Esophagus squamous epithelium (tissue), 5 donors: ENCODE data around the gene STAT6. TPM values are rescaled to one million over a fixed set of nuclear protein-coding genes. Genes with fewer than 3 reads are reported as not detected.

Experiments used
- DNase-seq: peaks from one replicate; lab custom pipeline; 2025; lab: John Stamatoyannopoulos, UW
- H3K27ac ChIP-seq, 4 donors: fragments of 200-600 bp; sonication (generic); one replicate each; pipeline ENCODE4 v1.5.1; 2016 to 2019; ENCODE audit warnings: mild to moderate bottlenecking in 1 of 4
- H3K27me3 ChIP-seq, 4 donors: fragments of 200-600 bp; sonication (generic); 1 replicate in 3 of 4; 2 replicates in 1 of 4; pipeline versions ENCODE4 v1.5.1 to v1.6.0; 2017 to 2021; ENCODE audit warnings: antibody characterized with exemption in 1 of 4
- H3K36me3 ChIP-seq, 3 donors: fragments of 200-600 bp; sonication (generic); one replicate each; pipeline ENCODE4 v1.5.1; 2016 to 2019
- H3K4me1 ChIP-seq, 3 donors: fragments of 200-600 bp; sonication (generic); one replicate each; pipeline ENCODE4 v1.5.1; 2017 to 2019
- H3K4me3 ChIP-seq, 4 donors: fragments of 200-600 bp; sonication (generic); 1 replicate in 3 of 4; 2 replicates in 1 of 4; pipeline ENCODE4 v1.5.1; 2016 to 2019; ENCODE audit warnings: mild to moderate bottlenecking in 2 of 4, moderate library complexity in 1 of 4
- H3K9me3 ChIP-seq, 3 donors: fragments of 200-600 bp; sonication (generic); one replicate each; pipeline ENCODE4 v1.5.1; 2016 to 2019
- POLR2A ChIP-seq, 4 donors: fragments of 450-650 bp; IDR thresholded peaks; one replicate each; pipeline ENCODE4 v1.6.1; 2017; ENCODE audit warnings: antibody characterized with exemption in 4 of 4, mild to moderate bottlenecking in 4 of 4, moderate library complexity in 3 of 4
- WGBS, 2 donors: methylation state at CpG; one replicate each; pipeline ENCODE4 v1.1.5; 2018; 5-methylcytosine and 5-hydroxymethylcytosine counted together
- intact Hi-C: fragments of 100-400 bp; cut with DNase I; formaldehyde crosslinking; loops from one replicate; pipeline ENCODE4 v1.15.0; 2022
- total RNA-seq, 4 donors: library from RNA; depleted of rRNA; stranded (reverse); fragments of >200 nt; gene quantifications; one replicate each; pipeline ENCODE4 v1.1.0, GENCODE V29; 2016
- TF ChIP-seq, protein P1 (sequence below), 6 experiments: fragments of 450-650 bp in 4 of 6; fragments of 200-600 bp in 2 of 6; sonication (generic) in 2 of 6; IDR thresholded peaks; one replicate each; pipeline ENCODE4 v1.5.1; 2016 to 2019; ENCODE audit warnings: antibody characterized with exemption in 6 of 6, mild to moderate bottlenecking in 4 of 6, moderate library complexity in 4 of 6
- donor health status: DM: yes; HTN: yes; CAD: no.

Gene STAT6
- total RNA-seq, 4 donors from 2014 or later = 72.7 to 138 (median 102) TPM

DNA sequence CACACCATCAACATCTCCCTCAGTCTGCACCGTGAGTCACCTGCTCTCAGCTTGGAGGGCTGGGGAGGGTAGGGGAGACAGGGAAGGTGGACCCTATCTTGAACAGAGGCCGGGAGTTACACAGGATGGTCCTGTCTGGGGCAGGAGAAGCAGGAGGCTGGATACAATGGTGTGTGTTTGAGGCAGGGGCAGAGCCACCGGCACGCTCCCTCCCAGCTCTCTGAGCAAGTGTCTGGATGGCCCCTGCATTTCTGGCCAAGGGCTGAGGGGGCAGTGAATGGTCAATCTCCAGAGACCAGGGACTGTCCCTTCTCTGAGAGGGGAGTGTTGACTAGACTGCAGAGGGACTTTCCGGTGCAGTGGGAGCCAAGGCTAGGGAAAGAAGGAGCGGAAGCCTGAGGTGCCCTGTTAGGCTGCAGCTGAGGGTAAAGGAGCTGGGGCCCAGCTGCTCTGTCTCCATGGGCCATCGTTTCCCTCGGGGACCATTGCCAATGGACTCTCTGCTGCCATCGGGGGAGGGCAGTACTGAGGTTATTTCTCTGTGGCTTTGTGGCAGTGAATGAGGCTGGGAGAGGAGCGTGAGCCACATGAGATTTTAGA, 34.4 kb upstream of the STAT6 start:
- peaks cover 13 to 73% (median 39%) of the 10 kb centered on the region in 3 donors for H3K4me1 ChIP-seq
- H3K27me3 ChIP-seq = no peaks in the 10 kb centered on the region

DNA sequence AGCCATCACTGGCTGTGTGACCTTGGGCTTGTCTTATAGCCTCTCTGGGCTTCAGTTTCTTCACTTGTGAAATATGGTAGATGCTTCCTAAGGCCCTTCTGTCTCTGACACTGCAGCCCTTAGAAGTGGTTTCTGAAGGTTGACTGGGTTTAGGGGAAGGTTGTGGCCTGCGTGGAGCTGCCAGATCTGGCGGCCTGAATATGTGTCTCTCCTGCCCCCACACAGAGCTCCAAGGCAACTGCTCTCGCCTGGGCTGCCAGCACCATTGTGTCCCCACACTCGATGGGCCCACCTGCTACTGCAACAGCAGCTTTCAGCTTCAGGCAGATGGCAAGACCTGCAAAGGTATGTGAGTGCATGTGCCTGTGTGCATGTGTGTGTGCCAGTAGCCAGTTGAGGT, 32.3 kb upstream of the STAT6 start:
- peaks cover 25 to 100% (median 43%) of the 10 kb centered on the region in 3 donors for H3K36me3 ChIP-seq
- H3K9me3 ChIP-seq = no peaks in the 10 kb centered on the region
- peak overlapping the region in 2 of 4 donors; percentile 38 to 51 for H3K27ac ChIP-seq
- no peak overlapping the region for H3K4me3 ChIP-seq
- H3K4me1 ChIP-seq = peaks cover 3 to 62% (median 23%) of the 10 kb centered on the region in 3 donors
- no peak for DNase-seq
- 95% methylated on average over 3 of the region's 4 CpGs; no CpG with 5 or more reads in 1 of the 2 donors for WGBS, 2 donors
- intact Hi-C loops = no loop called here
- H3K27me3 ChIP-seq = no peaks in the 10 kb centered on the region
- TF ChIP-seq, protein P1, sequence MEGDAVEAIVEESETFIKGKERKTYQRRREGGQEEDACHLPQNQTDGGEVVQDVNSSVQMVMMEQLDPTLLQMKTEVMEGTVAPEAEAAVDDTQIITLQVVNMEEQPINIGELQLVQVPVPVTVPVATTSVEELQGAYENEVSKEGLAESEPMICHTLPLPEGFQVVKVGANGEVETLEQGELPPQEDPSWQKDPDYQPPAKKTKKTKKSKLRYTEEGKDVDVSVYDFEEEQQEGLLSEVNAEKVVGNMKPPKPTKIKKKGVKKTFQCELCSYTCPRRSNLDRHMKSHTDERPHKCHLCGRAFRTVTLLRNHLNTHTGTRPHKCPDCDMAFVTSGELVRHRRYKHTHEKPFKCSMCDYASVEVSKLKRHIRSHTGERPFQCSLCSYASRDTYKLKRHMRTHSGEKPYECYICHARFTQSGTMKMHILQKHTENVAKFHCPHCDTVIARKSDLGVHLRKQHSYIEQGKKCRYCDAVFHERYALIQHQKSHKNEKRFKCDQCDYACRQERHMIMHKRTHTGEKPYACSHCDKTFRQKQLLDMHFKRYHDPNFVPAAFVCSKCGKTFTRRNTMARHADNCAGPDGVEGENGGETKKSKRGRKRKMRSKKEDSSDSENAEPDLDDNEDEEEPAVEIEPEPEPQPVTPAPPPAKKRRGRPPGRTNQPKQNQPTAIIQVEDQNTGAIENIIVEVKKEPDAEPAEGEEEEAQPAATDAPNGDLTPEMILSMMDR (IDR thresholded peaks at IDR 0.05) = no peak
- no peak for TF ChIP-seq POLR2A (IDR thresholded peaks at IDR 0.05)

More for the DNA sequence above, 34.4 kb upstream of the STAT6 start:
- H3K27ac ChIP-seq = peak overlapping the region in 3 of 4 donors; percentile 11 to 87 (median 67)
- H3K9me3 ChIP-seq = no peaks in the 10 kb centered on the region
- intact Hi-C loops = no loop called here
- DNase-seq = no peak
- whole genome bisulfite sequencing, 2 donors = 69 to 74% methylated on average over 6 to 8 of the region's 10 CpGs
- no peak overlapping the region for H3K4me3 ChIP-seq
- peaks cover 25 to 99% (median 40%) of the 10 kb centered on the region in 3 donors for H3K36me3 ChIP-seq
- TF ChIP-seq POLR2A (IDR thresholded peaks at IDR 0.05) = no peak
- TF ChIP-seq, protein P1 (IDR thresholded peaks at IDR 0.05) = no peak

DNA sequence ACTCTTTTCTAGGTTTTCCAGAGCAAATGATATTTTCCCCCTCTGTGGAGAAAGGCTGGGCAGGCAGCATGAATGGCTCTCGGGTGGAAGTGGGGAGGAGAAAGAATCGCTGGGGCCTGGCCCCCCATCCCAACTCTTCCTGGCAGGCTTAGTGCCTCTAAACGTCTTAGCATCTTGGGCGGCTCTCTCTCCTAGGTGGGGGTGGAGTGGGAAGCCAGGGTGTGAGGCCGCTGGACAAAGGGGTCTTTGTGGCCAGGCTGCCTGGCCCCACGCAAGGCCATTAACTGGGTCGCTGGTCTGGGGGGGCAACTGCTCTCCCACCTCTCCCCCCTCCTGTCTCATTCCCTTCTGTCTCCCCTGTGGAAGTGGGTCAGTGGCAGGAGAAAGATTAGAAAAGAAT, 31.6 kb upstream of the STAT6 start:
- Histone ChIP-seq H3K4me1 (peaks cover 0 to 62% (median 20%) of the 10 kb centered on the region in 3 donors), H3K4me3 (no peak overlapping the region), H3K36me3 (peaks cover 25 to 100% (median 43%) of the 10 kb centered on the region in 3 donors), H3K27ac (peak overlapping the region in 3 of 4 donors; percentile 38 to 51 (median 45)), H3K27me3 (no peaks in the 10 kb centered on the region), H3K9me3 (no peaks in the 10 kb centered on the region)
- TF ChIP-seq, protein P1 (IDR thresholded peaks at IDR 0.05) = no peak
- TF ChIP-seq POLR2A (IDR thresholded peaks at IDR 0.05) = no peak
- intact Hi-C loops = no loop called here
- WGBS, 2 donors = 65 to 81% methylated on average over 6 to 7 of the region's 7 CpGs
- no peak for DNase-seq

DNA sequence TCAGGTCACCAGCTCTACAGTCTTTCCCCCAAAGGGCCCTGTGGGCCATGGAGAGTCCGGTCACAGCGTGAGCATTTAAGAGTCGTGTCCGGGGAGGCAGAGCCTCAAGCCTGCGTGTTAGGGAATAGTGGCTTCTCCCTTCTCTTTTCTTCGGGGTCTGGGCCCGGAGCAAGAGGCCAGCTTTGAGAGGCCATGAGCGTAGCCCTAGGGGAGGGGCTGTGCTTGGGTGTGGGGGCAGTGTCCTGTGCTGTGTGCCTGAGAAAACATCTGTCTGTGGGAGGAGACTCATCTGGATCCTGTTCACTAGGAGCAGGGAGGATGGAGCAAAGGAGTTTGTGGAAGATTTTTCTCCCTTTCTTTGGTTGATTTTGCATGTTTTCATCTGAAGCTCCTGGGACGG, 31.0 kb upstream of the STAT6 start:
- peaks cover 25 to 100% (median 43%) of the 10 kb centered on the region in 3 donors for H3K36me3 ChIP-seq
- 81 to 87% methylated on average over 7 to 9 of the region's 9 CpGs for WGBS, 2 donors
- no peak overlapping the region for H3K4me3 ChIP-seq
- intact Hi-C loops = no loop called here
- H3K9me3 ChIP-seq = no peaks in the 10 kb centered on the region
- H3K27me3 ChIP-seq = no peaks in the 10 kb centered on the region
- no peak for TF ChIP-seq POLR2A (IDR thresholded peaks at IDR 0.05)
- TF ChIP-seq, protein P1 (IDR thresholded peaks at IDR 0.05) = no peak
- peaks cover 0 to 62% (median 14%) of the 10 kb centered on the region in 3 donors for H3K4me1 ChIP-seq
- DNase-seq = no peak
- H3K27ac ChIP-seq = peak overlapping the region in 2 of 4 donors; percentile 45 to 51

DNA sequence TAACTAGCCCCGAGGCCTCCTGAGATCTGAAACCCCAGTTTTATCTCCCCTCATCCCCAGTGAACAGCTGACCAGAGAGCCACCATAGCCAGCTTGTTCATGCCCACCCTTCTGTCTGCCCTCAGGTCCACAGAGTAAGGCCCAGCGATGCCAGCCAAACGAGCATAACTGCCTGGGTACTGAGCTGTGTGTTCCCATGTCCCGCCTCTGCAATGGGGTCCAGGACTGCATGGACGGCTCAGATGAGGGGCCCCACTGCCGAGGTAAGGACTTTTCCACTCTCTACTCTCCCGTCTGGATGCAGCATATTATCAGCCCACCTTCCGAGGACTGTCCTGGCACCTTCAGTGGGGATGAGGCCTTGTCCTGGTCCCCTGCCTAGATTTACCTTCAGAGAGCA, 30.1 kb upstream of the STAT6 start:
- peak overlapping the region in 3 of 4 donors; percentile 17 to 51 (median 26) for H3K27ac ChIP-seq
- WGBS, 2 donors = 82 to 88% methylated on average over 6 to 8 of the region's 8 CpGs
- intact Hi-C loops = no loop called here
- no peak for DNase-seq
- peaks cover 25 to 92% (median 43%) of the 10 kb centered on the region in 3 donors for H3K36me3 ChIP-seq
- H3K4me1 ChIP-seq = peaks cover 0 to 62% (median 8%) of the 10 kb centered on the region in 3 donors
- H3K27me3 ChIP-seq = no peaks in the 10 kb centered on the region
- no peak for TF ChIP-seq POLR2A (IDR thresholded peaks at IDR 0.05)
- no peaks in the 10 kb centered on the region for H3K9me3 ChIP-seq
- H3K4me3 ChIP-seq = no peak overlapping the region
